HCT116 (cell line): ENCODE data around the gene PDLIM7. TPM values are rescaled to one million over a fixed set of nuclear protein-coding genes. Genes with fewer than 3 reads are reported as not detected.

ENCODE experiments used
- ATAC-seq: fragments of 200-7000 bp; cut with Tn5 transposase; 2 replicates; pipeline ENCODE4 v1.9.1; 2020; ENCODE audit warnings: mild to moderate bottlenecking, moderate library complexity
- BruUV-seq: library from RNA; stranded (reverse); fragments of 400-500 nt; replicated peaks from 2 replicates; lab custom pipeline; 2021; lab: Mats Ljungman, UMichigan
- CTCF ChIA-PET: fragments of 300-600 bp; sonication (Branson Sonifier 250); formaldehyde crosslinking; loops from one replicate; lab custom pipeline; 2021; ENCODE audit warnings: antibody characterized with exemption; lab: Charles Lee
- POLR2A ChIA-PET: fragments of 300-600, 350-600 bp; sonication (Branson Sonifier 250); formaldehyde crosslinking; loops from one replicate; lab custom pipeline; 2021; ENCODE audit warnings: antibody characterized with exemption; lab: Charles Lee
- RAD21 ChIA-PET, 2 experiments: fragments of 300-600 bp; sonication (Branson Sonifier 250); formaldehyde crosslinking; loops; one replicate each; lab custom pipeline; 2023; ENCODE audit warnings: low total read pairs in 2 of 2; ENCODE audit not compliant: uncharacterized antibody in 2 of 2, unreplicated experiment in 2 of 2, low non-redundant PET in 1 of 2; lab: Charles Lee
- DNase-seq: peaks from one replicate; pipeline ENCODE4 v3.0.0-alpha.2; 2010; ENCODE audit warnings: low read depth, low spot score
- H2AFZ ChIP-seq: fragments of 200-600 bp; shearing (Covaris generic), sonication (generic); 2 replicates; pipeline ENCODE4 v1.6.1; 2017; ENCODE audit warnings: low read depth, mixed run types, mixed read lengths, antibody characterized with exemption, low read length; ENCODE audit not compliant: poor library complexity, severe bottlenecking
- H3K27ac ChIP-seq: 2 replicates; pipeline ENCODE4 v1.5.1; 2012; ENCODE audit warnings: low read depth, low read length
- H3K27me3 ChIP-seq: fragments of 200-600 bp; sonication (generic); 2 replicates; pipeline ENCODE4 v1.6.1; 2016; ENCODE audit warnings: mixed run types, low read length, mixed read lengths; ENCODE audit not compliant: insufficient read depth
- H3K36me3 ChIP-seq, 2 experiments: fragments of 200-500 bp in 1 of 2; fragments of 200-600 bp in 1 of 2; sonication (Bioruptor generic) in 1 of 2; sonication (generic) in 1 of 2; 2 replicates each; pipeline versions ENCODE4 v1.5.1 to v1.6.1; 2014 to 2016; ENCODE audit warnings: low read length in 2 of 2, inconsistent platforms in 1 of 2, mixed read lengths in 1 of 2, mixed run types in 1 of 2; ENCODE audit not compliant: insufficient read depth in 2 of 2, control insufficient read depth in 1 of 2
- H3K4me1 ChIP-seq, 2 experiments: fragments of 200-600 bp in 1 of 2; sonication (generic) in 1 of 2; 2 replicates each; pipeline versions ENCODE4 v1.5.1 to v1.6.1; 2012 to 2017; ENCODE audit warnings: low read length in 2 of 2, inconsistent platforms in 1 of 2, mild to moderate bottlenecking in 1 of 2, mixed read lengths in 1 of 2, mixed run types in 1 of 2, moderate library complexity in 1 of 2; ENCODE audit not compliant: insufficient read depth in 2 of 2, control insufficient read depth in 1 of 2
- H3K4me2 ChIP-seq: fragments of 200-600 bp; sonication (generic); 2 replicates; pipeline ENCODE4 v1.6.1; 2017; ENCODE audit warnings: mixed run types, low read length, mixed read lengths
- H3K4me3 ChIP-seq, 2 experiments: fragments of 200-600 bp in 1 of 2; sonication (generic) in 1 of 2; replicated peaks in 1 of 2; 2 replicates each; pipeline ENCODE4 v1.5.1; 2011 to 2016; ENCODE audit warnings: low read length in 2 of 2, control low read depth in 1 of 2, low read depth in 1 of 2, mild to moderate bottlenecking in 1 of 2, mixed read lengths in 1 of 2, mixed run types in 1 of 2
- H3K79me2 ChIP-seq: fragments of 200-600 bp; sonication (generic); 2 replicates; pipeline ENCODE4 v1.6.1; 2017; ENCODE audit warnings: mild to moderate bottlenecking, mixed run types, low read length, moderate library complexity, mixed read lengths; ENCODE audit not compliant: insufficient read depth
- H3K9ac ChIP-seq: fragments of 200-600 bp; sonication (generic); 2 replicates; pipeline ENCODE4 v1.6.1; 2016; ENCODE audit warnings: low read length, mixed read lengths
- H3K9me2 ChIP-seq: fragments of 200-600 bp; sonication (generic), shearing (Covaris generic); 2 replicates; pipeline ENCODE4 v1.6.1; 2017; ENCODE audit warnings: mixed run types, mild to moderate bottlenecking, moderate library complexity; ENCODE audit not compliant: insufficient read depth
- H3K9me3 ChIP-seq, 2 experiments: fragments of 200-500 bp in 1 of 2; fragments of 200-600 bp in 1 of 2; sonication (Bioruptor generic) in 1 of 2; sonication (generic) in 1 of 2; 2 replicates each; pipeline ENCODE4 v1.6.1; 2014 to 2017; ENCODE audit warnings: low read length in 2 of 2, mixed read lengths in 2 of 2, inconsistent platforms in 1 of 2, low read depth in 1 of 2, mild to moderate bottlenecking in 1 of 2, mixed run types in 1 of 2, moderate library complexity in 1 of 2; ENCODE audit not compliant: control insufficient read depth in 1 of 2, insufficient read depth in 1 of 2
- H4K20me1 ChIP-seq: fragments of 200-600 bp; sonication (generic), shearing (Covaris generic); 2 replicates; pipeline ENCODE4 v1.6.1; 2017; ENCODE audit warnings: mixed run types, mild to moderate bottlenecking, moderate library complexity; ENCODE audit not compliant: insufficient read depth
- CBX3 ChIP-seq: IDR thresholded peaks from 2 replicates; pipeline ENCODE4 v1.6.1; 2012; ENCODE audit warnings: low read depth
- CEBPB ChIP-seq: IDR thresholded peaks from 2 replicates; pipeline ENCODE4 v1.6.1; 2012; ENCODE audit warnings: low read depth
- EGR1 ChIP-seq: IDR thresholded peaks from 2 replicates; pipeline ENCODE4 v1.6.1; 2012; ENCODE audit warnings: low read depth
- EZH2 ChIP-seq: fragments of 200-600 bp; sonication (generic); IDR thresholded peaks from 2 replicates; pipeline ENCODE4 v1.6.1; 2017; ENCODE audit warnings: antibody characterized with exemption, mixed run types
- EZH2phosphoT487 ChIP-seq: fragments of 200-600 bp; IDR thresholded peaks from 2 replicates; pipeline ENCODE4 v1.6.1; 2018; ENCODE audit warnings: antibody characterized with exemption, borderline replicate concordance
- POLR2A ChIP-seq: IDR thresholded peaks from 2 replicates; pipeline ENCODE4 v1.7.0; 2011; ENCODE audit warnings: borderline replicate concordance; ENCODE audit not compliant: insufficient read depth, insufficient read length; ENCODE audit errors: extremely low read depth
- SIN3A ChIP-seq: IDR thresholded peaks from 2 replicates; pipeline ENCODE4 v1.6.1; 2012; ENCODE audit warnings: low read depth
- SP1 ChIP-seq: IDR thresholded peaks from 2 replicates; pipeline ENCODE4 v1.6.1; 2012; ENCODE audit warnings: low read depth
- YY1 ChIP-seq: IDR thresholded peaks from 2 replicates; pipeline ENCODE4 v1.6.1; 2011; ENCODE audit warnings: low read length, low read depth, moderate library complexity, mild to moderate bottlenecking; ENCODE audit not compliant: insufficient replicate concordance; ENCODE audit errors: extremely low read depth
- ZNF274 ChIP-seq: fragments of 200-500 bp; sonication (Bioruptor generic); IDR thresholded peaks from 2 replicates; pipeline ENCODE4 v1.6.1; 2014; ENCODE audit warnings: mild to moderate bottlenecking, low read depth, low read length, inconsistent platforms
- intact Hi-C: fragments of 100-400 bp; cut with micrococcal nuclease; formaldehyde crosslinking; loops from 2 replicates; pipeline ENCODE4 v1.10.0; 2022
- total RNA-seq: library from RNA; stranded (reverse); gene quantifications from one replicate; pipeline ENCODE4 v1.2.1, GENCODE V29; 2021; ENCODE audit not compliant: unreplicated experiment
- TF ChIP-seq, protein P1 (sequence below): IDR thresholded peaks from 2 replicates; pipeline ENCODE4 v1.6.1; 2012
- TF ChIP-seq, protein P2 (sequence below): IDR thresholded peaks from 2 replicates; pipeline ENCODE4 v1.6.1; 2012; ENCODE audit warnings: low read depth
- TF ChIP-seq, protein P3 (sequence below): IDR thresholded peaks from 2 replicates; pipeline ENCODE4 v1.6.1; 2011; ENCODE audit warnings: mild to moderate bottlenecking, low read length, moderate library complexity; ENCODE audit not compliant: insufficient replicate concordance; ENCODE audit errors: extremely low read depth

The PDLIM7 gene
- total RNA-seq, 1 experiment from 2014 or later, result 153 TPM

DNA sequence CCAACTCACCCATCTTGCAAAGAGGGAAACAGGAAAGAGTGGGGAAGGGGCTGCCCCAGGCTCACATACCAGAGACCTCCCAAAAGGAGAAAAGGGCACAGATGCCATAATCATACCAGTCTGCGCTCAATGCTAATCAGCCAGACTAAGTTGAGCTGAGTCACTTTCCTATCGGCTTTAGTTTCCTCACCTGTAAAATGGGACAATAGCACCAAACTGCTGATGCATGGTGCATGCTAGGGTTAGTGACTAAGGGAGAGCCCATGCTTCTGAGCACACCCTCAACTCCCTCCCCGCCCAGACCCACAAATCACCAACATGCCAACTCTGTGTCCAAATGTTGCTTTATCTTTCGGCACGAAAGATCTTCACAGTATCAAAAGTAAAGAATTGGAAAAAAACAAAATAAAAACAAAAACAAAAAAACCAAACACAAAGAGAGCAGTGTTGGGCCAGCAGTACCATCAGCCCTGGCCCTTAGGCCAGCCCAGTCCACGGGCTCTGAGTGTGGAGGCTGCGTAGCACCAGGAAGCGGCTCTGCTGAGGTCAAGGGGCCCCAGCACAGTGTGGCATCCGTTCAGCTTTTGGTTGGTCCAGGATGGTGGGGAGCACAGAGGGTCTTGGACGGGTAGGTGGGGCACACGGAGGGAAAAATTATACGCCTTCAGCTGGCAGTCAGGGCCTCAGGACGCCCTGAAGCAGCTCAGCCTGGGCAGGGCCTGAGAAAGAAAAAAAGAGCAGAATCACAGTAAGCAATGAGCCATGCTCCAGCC, 22.2 kb upstream of the PDLIM7 start:
- POLR2A ChIA-PET, result no interaction called here
- CTCF ChIA-PET, result no interaction called here
- H3K9me2 ChIP-seq, result no peaks in the 10 kb centered on the region
- intact Hi-C loops, result no loop called here
- H3K36me3 ChIP-seq, result peaks cover 15 to 41% of the 10 kb centered on the region in 2 experiments; a peak in 3 of 4 replicates
- no peak for DNase-seq
- H3K9ac ChIP-seq, result peak overlapping the region; percentile 33
- BruUV-seq, result no TSS peak
- H3K4me3 ChIP-seq, result peak overlapping the region in 1 of 2 experiments; percentile 35; a peak in 2 of 4 replicates
- RAD21 ChIA-PET, result no interaction called here
- H3K79me2 ChIP-seq, result peaks cover 28% of the 10 kb centered on the region
- H3K4me2 ChIP-seq, result peak overlapping the region; percentile 60
- peak overlapping the region; percentile 12; the same call in 1 of the 2 replicates for H3K27ac ChIP-seq
- no peak for ATAC-seq
- H3K9me3 ChIP-seq, result no peaks in the 10 kb centered on the region
- TF ChIP-seq, protein P1, sequence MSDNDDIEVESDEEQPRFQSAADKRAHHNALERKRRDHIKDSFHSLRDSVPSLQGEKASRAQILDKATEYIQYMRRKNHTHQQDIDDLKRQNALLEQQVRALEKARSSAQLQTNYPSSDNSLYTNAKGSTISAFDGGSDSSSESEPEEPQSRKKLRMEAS, result no peak
- TF ChIP-seq POLR2A, result no peak
- no peak for TF ChIP-seq YY1
- TF ChIP-seq, protein P2, sequence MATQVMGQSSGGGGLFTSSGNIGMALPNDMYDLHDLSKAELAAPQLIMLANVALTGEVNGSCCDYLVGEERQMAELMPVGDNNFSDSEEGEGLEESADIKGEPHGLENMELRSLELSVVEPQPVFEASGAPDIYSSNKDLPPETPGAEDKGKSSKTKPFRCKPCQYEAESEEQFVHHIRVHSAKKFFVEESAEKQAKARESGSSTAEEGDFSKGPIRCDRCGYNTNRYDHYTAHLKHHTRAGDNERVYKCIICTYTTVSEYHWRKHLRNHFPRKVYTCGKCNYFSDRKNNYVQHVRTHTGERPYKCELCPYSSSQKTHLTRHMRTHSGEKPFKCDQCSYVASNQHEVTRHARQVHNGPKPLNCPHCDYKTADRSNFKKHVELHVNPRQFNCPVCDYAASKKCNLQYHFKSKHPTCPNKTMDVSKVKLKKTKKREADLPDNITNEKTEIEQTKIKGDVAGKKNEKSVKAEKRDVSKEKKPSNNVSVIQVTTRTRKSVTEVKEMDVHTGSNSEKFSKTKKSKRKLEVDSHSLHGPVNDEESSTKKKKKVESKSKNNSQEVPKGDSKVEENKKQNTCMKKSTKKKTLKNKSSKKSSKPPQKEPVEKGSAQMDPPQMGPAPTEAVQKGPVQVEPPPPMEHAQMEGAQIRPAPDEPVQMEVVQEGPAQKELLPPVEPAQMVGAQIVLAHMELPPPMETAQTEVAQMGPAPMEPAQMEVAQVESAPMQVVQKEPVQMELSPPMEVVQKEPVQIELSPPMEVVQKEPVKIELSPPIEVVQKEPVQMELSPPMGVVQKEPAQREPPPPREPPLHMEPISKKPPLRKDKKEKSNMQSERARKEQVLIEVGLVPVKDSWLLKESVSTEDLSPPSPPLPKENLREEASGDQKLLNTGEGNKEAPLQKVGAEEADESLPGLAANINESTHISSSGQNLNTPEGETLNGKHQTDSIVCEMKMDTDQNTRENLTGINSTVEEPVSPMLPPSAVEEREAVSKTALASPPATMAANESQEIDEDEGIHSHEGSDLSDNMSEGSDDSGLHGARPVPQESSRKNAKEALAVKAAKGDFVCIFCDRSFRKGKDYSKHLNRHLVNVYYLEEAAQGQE, result no peak
- TF ChIP-seq SIN3A, result no peak
- TF ChIP-seq, protein P3, sequence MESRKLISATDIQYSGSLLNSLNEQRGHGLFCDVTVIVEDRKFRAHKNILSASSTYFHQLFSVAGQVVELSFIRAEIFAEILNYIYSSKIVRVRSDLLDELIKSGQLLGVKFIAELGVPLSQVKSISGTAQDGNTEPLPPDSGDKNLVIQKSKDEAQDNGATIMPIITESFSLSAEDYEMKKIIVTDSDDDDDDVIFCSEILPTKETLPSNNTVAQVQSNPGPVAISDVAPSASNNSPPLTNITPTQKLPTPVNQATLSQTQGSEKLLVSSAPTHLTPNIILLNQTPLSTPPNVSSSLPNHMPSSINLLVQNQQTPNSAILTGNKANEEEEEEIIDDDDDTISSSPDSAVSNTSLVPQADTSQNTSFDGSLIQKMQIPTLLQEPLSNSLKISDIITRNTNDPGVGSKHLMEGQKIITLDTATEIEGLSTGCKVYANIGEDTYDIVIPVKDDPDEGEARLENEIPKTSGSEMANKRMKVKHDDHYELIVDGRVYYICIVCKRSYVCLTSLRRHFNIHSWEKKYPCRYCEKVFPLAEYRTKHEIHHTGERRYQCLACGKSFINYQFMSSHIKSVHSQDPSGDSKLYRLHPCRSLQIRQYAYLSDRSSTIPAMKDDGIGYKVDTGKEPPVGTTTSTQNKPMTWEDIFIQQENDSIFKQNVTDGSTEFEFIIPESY, result no peak
- no peak for TF ChIP-seq SP1
- TF ChIP-seq EZH2, result no peak
- no peak for TF ChIP-seq ZNF274
- no peak for TF ChIP-seq CEBPB
- no peak for TF ChIP-seq EGR1
- TF ChIP-seq EZH2phosphoT487, result no peak
- no peak for TF ChIP-seq CBX3
- no peak overlapping the region for H2AFZ ChIP-seq
- H4K20me1 ChIP-seq, result no peaks in the 10 kb centered on the region
- H3K27me3 ChIP-seq, result no peaks in the 10 kb centered on the region
- H3K4me1 ChIP-seq, result peaks cover 11 to 24% of the 10 kb centered on the region in 2 experiments; a peak in 3 of 4 replicates
